Measurements from ENCODE around the gene RGL2. TPM values are rescaled to one million over a fixed set of nuclear protein-coding genes. Genes with fewer than 3 reads are reported as not detected.
A peak's percentile ranks its signal among the peaks of the same experiment; 100 is the strongest.

RGL2 gene
- total and polyA plus RNA-seq, 2 of the 13 experiments (the other 11 are each of a cell fraction or from before 2014, with no cell fraction given) = 22.9 to 47.4 TPM

DNA sequence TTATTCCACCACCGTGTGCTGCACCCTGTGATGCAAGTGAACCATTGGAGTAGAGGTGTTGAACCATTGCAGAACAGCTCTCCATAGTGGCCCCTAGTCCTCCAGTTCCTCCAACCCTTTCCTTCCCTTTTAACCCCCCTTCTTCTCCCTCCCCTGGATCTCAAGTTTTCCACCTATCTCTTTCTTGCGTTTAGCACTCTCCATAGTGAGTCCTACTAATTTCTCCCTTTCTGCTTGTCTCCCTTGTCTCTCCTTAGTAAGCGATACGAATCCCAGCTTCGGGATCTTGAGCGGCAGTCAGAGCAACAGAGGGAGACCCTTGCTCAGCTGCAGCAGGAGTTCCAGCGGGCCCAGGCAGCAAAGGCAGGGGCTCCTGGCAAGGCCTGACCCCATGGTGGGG is 8.3 kb downstream of the RGL2 start (continued):
- TF ChIP-seq ARID4A (CRISPR knock-in tag; IDR thresholded peaks at IDR 0.05; ENCODE audit: borderline replicate concordance) (no peak), KDM4B (CRISPR knock-in tag; IDR thresholded peaks at IDR 0.05) (no peak), MTA1 (CRISPR knock-in tag; IDR thresholded peaks at IDR 0.05; ENCODE audit: borderline replicate concordance) (no peak), ETV5 (CRISPR knock-in tag; IDR thresholded peaks at IDR 0.05; ENCODE audit: borderline replicate concordance) (no peak)

DNA sequence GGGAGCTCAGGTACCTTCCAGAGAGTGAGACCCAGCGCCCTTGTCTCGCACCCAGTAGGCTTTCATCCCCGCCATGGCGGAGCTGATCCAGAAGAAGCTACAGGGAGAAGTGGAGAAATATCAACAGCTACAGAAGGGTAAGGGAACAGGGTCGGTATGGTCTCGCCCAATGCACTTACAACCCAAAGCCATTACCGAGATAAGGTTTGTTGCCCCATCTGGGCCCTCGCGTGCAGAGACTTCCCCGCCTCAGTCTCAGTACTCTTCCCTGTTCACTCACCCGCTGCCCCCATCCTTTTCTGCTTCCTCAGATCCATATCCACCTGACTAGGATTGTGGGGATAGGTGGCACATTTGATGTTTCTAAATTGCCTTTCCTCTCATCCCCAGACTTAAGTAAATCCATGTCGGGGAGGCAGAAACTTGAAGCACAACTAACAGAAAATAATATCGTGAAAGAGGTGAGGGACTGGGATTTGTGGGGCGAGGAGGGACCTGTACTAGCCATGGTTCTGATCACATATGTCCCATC is 8.9 kb downstream of the RGL2 start:
- BruUV-seq (replicated peaks) = TSS peak; percentile 89
- ChIA-PET POLR2A (interaction anchor here (0.7 to 3.4 kb wide), 16 partner anchors 8 to 318 kb away, joined by 3 to 41 read pairs (median 8); partner anchors contain the start of genes B3GALT4, CUTA, HSD17B8 and PHF1), CTCF (ENCODE audit: low intra/inter-chr PET ratio, low total read pairs) (interaction anchor here (1.2 to 1.4 kb wide), 2 partner anchors 8 to 10 kb away, joined by 3 read pairs; no protein-coding TSS in a partner anchor)
- Histone ChIP-seq H3K36me3 (replicated peaks in 1 of 2; ENCODE audit: control insufficient read depth in 1 of 2, insufficient read depth in 2 of 2, low read length in 2 of 2) (peaks cover 16 to 42% of the 10 kb centered on the region in 2 experiments), H3K9ac (ENCODE audit: insufficient read depth, low read depth, low read length) (peak overlapping the region; percentile 92), H3K27me3 (ENCODE audit: control insufficient read depth in 1 of 2, insufficient read depth in 2 of 2, low read length in 2 of 2) (no peaks in the 10 kb centered on the region; a peak in 1 of 5 replicates), H3K9me3 (ENCODE audit: low read length) (no peaks in the 10 kb centered on the region), H3K79me2 (ENCODE audit: insufficient read depth, low read length) (peaks cover 27% of the 10 kb centered on the region), H3K4me2 (ENCODE audit: low read depth, low read length) (peak overlapping the region; percentile 99), H2AFZ (ENCODE audit: low read length) (no peak overlapping the region), H4K20me1 (ENCODE audit: insufficient read depth, low read length) (no peaks in the 10 kb centered on the region), H3K27ac (ENCODE audit: extremely low read length, insufficient read depth, low read length) (peak overlapping the region; percentile 56), H3K4me1 (ENCODE audit: insufficient read depth, low read length) (peaks cover 22% of the 10 kb centered on the region), H3K4me3 (replicated peaks in 1 of 3; ENCODE audit: insufficient read depth in 1 of 3, low read depth in 2 of 3, low read length in 3 of 3) (peak overlapping the region; percentile 73 to 96 (median 94))
- intact Hi-C loops (cut with micrococcal nuclease; ENCODE audit: unreplicated experiment) = loop anchor here (1.0 kb wide), 1 partner anchor 8 kb away; the partner anchor contains the start of gene RGL2
- peak; percentile 36 for ATAC-seq
- DNase-seq (ENCODE audit: low spot score) = no peak
- no peak for FAIRE-seq
- in situ Hi-C loops (cut with HindIII; ENCODE audit: extremely low pct_ligation_motif_present, low pct_unique_long_range_greater_than_20kb) = loop anchor here (25.0 kb wide), 1 partner anchor 122 kb away; the partner anchor contains the start of genes CUTA, PHF1 and SYNGAP1
- 1% methylated on average over 14 of the region's 14 CpGs for WGBS (ENCODE audit: low lambda C conversion rate)
- TF ChIP-seq ZNF530 (CRISPR knock-in tag; IDR thresholded peaks at IDR 0.05; ENCODE audit: low read depth) (no peak), ATF7-NPFF (CRISPR knock-in tag; IDR thresholded peaks at IDR 0.05; ENCODE audit: low read depth) (0 out of 2 replicates have a peak, but pooled peaks have one; percentile 31), PREB (CRISPR knock-in tag; IDR thresholded peaks at IDR 0.05) (no peak), ZNF737 (CRISPR knock-in tag; IDR thresholded peaks at IDR 0.05; ENCODE audit: borderline replicate concordance) (peak; percentile 82; the same call in 1 of the 2 replicates), ZNF430 (CRISPR knock-in tag; IDR thresholded peaks at IDR 0.05) (0 out of 2 replicates have a peak, but pooled peaks have one; percentile 70), PHF21A (CRISPR knock-in tag; IDR thresholded peaks at IDR 0.05) (peak; percentile 3; the same call in 1 of the 2 replicates), FOXK2 (IDR thresholded peaks at IDR 0.05) (no peak), ZNF501 (CRISPR knock-in tag; IDR thresholded peaks at IDR 0.05) (no peak), ZNF329 (CRISPR knock-in tag; IDR thresholded peaks at IDR 0.05; ENCODE audit: low read depth) (no peak), NR2F2 (IDR thresholded peaks at IDR 0.05; ENCODE audit: borderline replicate concordance, low read depth) (no peak), SIX4 (CRISPR knock-in tag; IDR thresholded peaks at IDR 0.05) (no peak), FOXJ3 (CRISPR knock-in tag; IDR thresholded peaks at IDR 0.05; ENCODE audit: borderline replicate concordance) (no peak)
- TF ChIP-seq, protein P1, sequence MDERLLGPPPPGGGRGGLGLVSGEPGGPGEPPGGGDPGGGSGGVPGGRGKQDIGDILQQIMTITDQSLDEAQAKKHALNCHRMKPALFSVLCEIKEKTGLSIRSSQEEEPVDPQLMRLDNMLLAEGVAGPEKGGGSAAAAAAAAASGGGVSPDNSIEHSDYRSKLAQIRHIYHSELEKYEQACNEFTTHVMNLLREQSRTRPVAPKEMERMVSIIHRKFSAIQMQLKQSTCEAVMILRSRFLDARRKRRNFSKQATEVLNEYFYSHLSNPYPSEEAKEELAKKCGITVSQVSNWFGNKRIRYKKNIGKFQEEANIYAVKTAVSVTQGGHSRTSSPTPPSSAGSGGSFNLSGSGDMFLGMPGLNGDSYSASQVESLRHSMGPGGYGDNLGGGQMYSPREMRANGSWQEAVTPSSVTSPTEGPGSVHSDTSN (CRISPR knock-in tag; IDR thresholded peaks at IDR 0.05) = no peak

Data from HepG2 (cell line).